GM03348 (cell line): ENCODE results near the gene PBX2.
"Not testable (repeated sequence)": the region's sequence is repeated elsewhere in the genome, so short reads cannot be mapped to it uniquely, and the experiment has no call there.

Experiments
- DNase-seq: peaks from one replicate; pipeline ENCODE4 v3.0.0; 2012; ENCODE audit warnings: low spot score

Gene PBX2

DNA sequence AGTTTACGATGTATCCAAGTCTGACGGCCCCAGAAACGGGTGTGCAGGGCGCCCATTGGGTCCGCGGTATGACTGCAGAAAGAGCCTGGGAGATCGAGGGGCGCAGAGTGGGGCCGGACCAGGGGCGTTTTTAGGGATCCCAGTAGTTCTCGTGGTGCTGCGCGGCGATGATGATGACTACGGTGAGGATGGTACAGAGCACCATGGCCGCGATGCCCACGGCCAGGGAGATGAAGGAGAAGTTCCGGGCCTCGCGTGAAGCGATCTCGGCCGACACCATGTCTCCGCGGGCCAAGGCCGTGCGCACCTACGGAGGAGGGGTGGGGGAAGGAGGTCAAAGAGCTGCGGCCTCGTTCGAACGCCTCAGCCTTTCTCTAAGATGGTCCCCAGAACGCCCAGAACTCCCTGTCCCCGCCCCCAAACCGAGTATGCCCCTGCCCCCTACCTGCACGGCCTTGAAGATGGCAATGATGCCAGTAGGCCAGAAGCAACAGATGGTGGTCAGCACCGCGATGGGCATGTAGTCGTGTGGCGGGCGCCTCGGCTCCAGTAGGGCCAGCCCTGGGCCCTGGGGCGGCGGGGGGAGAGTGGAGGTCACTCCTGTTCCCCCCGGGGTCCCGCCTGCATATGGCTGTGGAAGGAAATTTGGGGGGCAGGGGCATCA is 40.8 kb downstream of the PBX2 start:
- no peak for DNase-seq

DNA sequence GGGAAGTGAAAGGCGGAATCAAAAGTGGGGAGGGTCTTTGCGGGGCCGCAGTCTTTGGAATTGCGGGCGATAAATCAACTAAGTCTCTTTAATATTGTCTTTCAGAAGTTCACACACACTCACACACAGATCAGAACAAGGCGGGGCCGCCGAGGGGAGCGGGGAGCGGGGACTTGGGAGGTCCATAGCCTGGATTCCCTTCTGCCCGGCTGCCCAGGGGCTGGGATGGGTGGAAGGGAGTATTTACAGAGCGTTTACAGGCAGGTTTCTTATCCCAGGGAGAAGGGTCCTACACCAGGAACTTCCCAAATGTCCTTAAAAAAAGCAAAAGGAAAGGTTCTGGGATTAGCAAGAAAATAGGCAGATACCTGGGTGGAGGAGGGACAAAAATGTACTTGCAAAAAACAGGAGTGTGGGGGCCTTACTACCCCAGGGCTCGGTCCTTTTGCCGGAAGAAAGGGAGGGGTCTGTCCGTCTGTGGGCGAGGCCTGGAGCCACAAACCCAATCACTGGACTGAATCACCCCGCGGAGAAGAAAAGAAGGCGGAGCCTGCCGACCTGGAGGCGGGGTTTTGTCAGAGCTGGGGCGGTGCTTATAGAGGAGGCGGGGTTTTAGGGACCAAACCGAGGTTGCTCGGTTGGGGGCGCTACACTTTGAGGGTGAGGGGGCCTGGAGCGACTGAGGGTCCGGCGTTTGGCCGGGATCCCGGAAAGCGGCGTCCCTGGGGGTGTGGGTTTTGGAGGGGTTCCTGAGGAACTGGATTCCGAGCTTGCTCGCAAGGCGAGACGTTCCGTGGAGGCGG is 41.5 kb downstream of the PBX2 start:
- DNase-seq, result no peak

DNA sequence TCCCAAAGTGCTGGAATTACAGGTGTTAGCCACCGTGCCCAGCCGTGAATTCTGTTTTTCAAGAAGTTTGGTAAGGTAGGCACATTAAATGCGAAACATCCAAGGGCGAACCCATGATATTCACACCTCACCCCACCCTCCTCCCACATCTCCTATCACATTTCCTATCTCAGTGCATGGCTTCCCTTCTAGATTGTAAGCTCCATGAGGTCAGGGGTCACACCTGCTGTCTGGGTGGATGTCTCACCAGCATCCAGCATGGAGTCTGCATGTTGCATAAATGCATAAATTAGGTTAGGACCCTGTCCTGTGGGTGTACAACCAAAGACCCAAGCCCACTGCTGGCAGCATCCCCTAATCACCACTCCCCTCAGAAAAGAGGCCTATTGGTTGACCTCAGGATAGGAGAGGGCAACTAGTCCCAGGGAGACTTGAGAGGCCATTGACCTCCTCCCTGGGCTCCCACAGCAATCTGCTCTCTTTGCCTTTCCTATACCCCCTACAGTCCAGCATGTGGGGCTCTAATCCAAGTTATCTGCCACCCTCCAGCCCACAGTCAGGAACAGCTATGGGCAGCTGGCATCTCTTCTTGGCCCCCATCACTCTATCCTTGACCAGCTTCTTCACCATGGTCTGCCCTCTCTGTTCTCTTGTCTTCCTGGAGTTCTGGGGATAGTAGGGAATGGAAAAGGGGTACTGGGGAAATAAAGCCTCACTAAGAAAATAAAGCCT is 42.4 kb downstream of the PBX2 start:
- no peak for DNase-seq

DNA sequence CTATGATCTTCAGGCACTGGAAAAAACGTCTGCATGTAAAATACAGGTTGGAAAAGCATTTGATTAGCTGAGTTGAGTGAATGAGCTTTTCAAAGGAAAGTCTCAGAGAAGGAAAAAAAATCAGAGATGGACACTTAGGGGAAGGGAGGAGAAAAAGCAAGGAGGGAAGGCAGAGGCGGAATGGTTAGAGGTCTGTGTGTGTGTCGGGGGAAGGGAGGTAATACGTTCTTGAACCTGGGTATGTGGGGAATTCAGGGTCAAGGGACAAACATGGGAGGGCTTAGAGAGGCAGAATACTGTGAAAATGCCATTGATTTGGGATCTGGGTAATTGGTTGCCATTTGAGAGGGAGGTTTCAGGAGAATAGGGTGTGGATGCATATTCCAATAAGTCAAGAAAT is 43.3 kb downstream of the PBX2 start:
- DNase-seq, result no peak

DNA sequence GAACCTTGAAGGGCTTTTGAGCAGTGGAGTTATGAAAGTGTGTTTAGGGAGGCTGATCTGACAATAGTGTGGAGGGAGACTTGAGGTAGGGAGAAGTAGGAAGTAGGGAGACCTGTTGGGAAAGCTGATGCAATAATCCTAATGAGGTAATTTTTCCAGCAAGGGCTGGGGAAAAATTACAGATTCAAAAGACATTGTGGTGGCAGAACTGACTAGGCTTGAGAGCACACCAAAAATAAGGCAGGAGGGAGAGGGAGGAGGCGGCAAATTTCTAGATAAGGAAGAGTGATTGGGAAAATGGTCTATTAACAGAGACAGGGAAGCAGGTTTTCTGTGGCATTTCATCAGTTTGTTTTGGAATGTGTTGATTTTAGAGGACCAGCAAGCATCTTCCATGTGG is 43.7 kb downstream of the PBX2 start:
- DNase-seq, result no peak

DNA sequence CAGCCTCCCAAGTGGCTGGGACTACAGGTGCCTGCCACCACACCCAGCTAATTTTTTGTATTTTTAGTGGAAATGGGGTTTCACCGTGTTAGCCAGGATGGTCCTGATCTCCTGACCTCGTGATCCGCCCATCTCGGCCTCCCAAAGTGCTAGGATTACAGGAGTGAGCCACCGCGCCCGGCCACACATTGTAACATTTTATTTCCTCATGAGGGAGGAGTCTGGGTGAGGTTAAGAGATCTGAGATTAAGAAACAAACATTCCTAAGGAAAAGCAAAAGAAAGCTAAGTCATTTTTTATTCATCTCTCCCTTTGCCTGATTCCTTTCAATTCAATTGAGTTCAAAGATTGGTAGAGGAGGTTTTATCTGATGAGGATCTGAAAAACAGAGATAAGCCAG is 45.8 kb downstream of the PBX2 start:
- DNase-seq, result not testable (repeated sequence)

DNA sequence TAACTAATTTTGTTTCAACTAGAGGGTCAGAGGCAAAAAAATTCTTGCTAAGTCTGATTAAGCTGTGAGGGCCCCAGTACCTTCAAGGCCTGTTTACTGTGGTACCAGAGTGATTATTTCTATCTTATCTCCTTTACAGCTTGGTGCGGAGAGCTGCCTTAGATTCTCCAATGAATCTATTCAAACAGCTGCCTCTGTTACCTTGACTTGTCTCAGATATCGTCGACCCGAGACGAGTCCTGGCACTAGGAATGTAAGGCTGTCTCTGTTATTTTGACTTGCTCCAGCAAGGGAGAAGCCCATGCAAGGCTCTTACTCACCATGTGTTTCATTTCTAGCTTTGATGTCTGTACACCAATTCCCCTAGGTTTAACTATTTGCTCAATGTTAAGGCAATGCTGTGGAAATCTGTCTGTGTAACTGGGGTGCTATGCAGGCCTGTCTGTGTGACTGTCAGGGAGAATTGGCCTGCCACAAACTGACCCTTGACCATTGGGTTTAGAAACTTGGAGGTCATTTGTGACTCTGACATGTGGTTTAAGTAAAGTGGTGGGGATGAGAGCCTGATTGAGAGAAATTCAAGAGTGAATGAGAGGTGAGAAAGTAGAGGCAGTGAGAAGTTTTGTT is 49.5 kb downstream of the PBX2 start:
- no peak for DNase-seq

DNA sequence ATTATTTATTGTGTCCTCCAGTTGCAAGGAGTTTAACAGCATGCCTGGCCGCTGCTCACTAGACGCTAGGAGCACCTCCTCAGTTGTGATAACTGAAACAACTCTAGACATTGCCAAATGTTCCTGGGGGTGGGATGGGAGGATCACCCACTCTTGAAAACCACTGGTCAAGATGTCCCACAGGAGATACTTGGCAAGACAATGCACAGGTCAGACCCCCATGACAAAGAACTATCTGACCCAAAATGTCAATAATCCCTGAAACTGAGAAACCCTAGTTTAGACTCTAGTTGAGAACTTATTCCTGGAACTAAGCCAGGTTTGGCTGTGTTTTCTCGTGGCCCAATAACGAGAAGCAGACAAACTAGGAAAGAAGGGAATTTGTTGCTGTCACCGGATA is 50.4 kb downstream of the PBX2 start:
- DNase-seq, result no peak

DNA sequence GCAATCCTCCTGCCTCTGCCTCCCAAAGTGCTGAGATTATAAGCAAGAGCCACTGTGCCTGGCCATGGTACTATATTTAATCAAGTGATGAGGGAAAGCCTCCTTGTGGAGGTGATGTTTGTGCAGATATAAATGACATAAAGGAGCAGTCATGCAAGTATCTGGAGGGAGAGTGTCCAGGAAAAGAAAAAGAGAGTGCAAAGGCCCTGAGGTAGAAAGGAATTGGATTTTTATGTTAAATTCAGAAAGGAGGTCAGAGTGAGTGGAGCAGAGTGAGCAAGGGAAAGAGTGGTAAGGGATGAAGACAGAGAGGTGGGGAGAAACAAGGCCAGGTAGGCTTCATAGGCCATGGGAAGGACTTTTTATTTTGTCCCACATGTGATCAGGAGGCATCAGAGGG is 52.5 kb downstream of the PBX2 start:
- no peak for DNase-seq
